ENCODE data around the gene HTR4. TPM values are rescaled to one million over a fixed set of nuclear protein-coding genes. Genes with fewer than 3 reads are reported as not detected.
"Not testable (repeated sequence)": the region's sequence is repeated elsewhere in the genome, so short reads cannot be mapped to it uniquely, and the experiment has no call there.

The HTR4 gene
- polyA plus RNA-seq, 6 donors from 2014 or later, result not detected

DNA sequence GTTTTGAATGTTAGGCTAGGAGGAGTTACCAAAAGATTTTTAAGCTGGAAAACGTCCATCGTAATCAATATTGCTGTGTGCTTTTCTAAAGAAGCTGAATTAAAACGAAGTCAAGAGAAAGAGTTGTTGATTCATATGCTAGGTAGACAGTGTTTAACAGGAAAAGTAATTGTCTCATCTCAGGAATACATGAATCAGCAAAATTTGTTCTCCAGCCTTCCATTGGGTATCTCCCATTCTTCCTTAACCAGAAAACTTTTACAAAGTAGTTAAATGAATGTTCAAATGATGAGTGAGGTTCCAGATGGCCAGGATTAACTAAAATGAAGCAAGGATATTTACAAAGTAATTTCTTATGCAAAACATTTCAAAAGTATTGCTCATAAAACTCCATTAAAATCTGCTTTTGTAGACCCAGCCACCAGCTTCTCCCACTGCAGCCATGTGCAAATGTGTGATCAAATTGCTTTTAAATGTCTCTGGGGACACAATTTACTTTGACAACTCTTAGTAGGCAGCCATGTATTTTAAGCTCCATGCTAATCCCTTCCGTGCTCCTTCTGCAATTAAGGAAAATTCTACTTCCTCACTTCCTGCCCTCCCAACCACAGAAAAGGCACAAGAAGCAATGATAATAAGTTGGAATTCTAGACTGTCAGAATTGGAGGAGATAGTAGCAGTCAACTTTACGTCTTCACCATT lies 121.2 kb downstream of the HTR4 start:
- Mint-ChIP-seq H3K36me3 (peaks cover 10 to 14% of the 10 kb centered on the region in 2 donors), H3K4me3 (no peak overlapping the region), H3K27me3 (peaks cover 15 to 23% (median 16%) of the 10 kb centered on the region in 3 donors), H3K27ac (no peak overlapping the region), H3K9me3 (peaks cover 7 to 31% (median 21%) of the 10 kb centered on the region in 7 donors), H3K4me1 (no peaks in the 10 kb centered on the region)
- no peak for ATAC-seq (ENCODE audit: low read depth in 2 of 2)
- no peak for DNase-seq

DNA sequence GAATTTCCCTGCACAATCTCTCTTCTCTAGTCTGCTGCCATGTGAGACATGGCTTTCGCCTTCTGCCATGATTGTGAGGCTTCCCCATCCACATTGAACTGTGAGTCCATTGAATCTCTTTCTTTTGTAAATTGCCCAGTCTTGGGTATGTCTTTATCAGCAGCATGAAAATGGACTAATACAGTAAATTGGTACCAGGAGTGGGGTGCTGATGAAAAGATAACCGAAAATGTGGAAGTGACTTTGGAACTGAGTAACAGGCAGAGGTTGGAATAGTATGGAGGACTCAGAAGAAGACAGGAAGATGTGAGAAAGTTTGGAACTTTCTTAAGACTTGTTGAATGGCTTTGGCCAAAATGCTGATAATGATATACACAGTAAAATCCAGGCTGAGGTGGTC lies 124.9 kb downstream of the HTR4 start:
- not testable (repeated sequence) for H3K27ac Mint-ChIP-seq; ATAC-seq (ENCODE audit: low read depth in 2 of 2); DNase-seq; H3K4me1 Mint-ChIP-seq
- Mint-ChIP-seq H3K4me3 (peak overlapping the region in 1 of 8 donors; percentile 65), H3K9me3 (peaks cover 8 to 37% (median 19%) of the 10 kb centered on the region in 7 donors), H3K27me3 (peaks cover 0 to 31% (median 5%) of the 10 kb centered on the region in 3 donors), H3K36me3 (peaks cover 10 to 14% of the 10 kb centered on the region in 2 donors)

DNA sequence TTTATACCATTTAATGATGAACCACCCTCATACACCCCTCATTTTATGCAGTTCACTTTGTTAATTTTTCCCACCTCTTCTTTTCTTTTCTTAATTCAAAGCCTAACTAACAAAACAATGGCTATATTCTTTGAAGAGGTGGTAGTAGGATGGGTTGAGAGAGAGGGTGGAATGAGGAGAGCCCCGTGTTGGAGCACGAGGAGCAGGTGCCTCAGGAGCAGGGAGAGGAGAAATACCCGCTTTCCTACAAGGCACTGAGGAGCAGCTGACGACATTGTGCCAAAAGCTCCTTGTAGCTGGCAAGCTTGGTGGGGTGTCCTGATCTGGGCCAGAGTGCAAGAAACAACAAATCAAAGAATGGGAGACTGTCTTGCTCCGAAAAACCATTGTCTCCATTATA lies 129.6 kb downstream of the HTR4 start:
- Mint-ChIP-seq H3K27me3 (peaks cover 0 to 39% (median 20%) of the 10 kb centered on the region in 3 donors), H3K36me3 (peaks cover 5 to 6% of the 10 kb centered on the region in 2 donors), H3K27ac (no peak overlapping the region), H3K4me3 (no peak overlapping the region), H3K4me1 (no peaks in the 10 kb centered on the region), H3K9me3 (peaks cover 6 to 18% (median 12%) of the 10 kb centered on the region in 7 donors)
- DNase-seq, result no peak
- ATAC-seq (ENCODE audit: low read depth in 2 of 2), result no peak

DNA sequence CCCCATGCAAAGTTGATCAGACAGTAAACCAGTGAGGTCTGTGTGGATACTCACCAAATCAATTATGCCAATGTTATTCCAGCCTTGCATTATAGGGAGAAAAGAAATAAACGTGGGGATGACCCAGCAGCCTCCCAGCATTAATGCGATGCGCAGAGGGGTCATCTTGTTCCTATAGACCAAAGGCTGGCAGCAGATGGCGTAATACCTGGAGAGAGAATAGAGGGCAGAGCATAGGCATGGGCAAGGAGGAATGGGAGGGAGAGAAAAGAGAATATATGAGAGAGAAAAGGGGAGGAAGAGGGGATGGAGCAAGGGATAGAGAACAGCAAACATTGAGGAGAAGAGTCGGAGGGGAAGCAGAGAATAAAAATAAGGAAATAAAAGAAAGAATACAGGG lies 131.2 kb downstream of the HTR4 start:
- ATAC-seq (ENCODE audit: low read depth in 2 of 2), result no peak
- Mint-ChIP-seq H3K36me3 (no peaks in the 10 kb centered on the region), H3K27me3 (peaks cover 8 to 30% (median 22%) of the 10 kb centered on the region in 3 donors), H3K4me3 (no peak overlapping the region), H3K27ac (no peak overlapping the region), H3K9me3 (peaks cover 0 to 5% (median 2%) of the 10 kb centered on the region in 7 donors), H3K4me1 (no peaks in the 10 kb centered on the region)
- no peak for DNase-seq

DNA sequence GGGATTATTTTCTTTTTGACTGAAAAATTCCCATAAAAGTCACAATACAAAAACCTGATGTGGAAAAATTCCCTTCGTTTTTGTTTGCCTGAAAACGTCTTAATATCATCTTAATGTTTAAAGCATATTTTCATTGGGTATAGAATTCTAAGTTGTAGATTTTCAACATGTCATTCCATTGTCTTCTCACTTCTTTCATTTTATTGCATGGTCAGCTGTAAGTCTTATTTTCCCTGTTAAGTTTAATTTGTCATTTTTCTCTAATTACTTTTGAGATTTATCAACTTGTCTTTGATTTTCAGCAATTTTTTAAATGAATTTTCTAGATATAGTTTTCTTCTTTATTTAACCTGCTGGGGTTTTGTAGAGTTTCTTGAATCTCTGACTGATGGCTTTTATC lies 138.9 kb downstream of the HTR4 start:
- Mint-ChIP-seq H3K4me3 (no peak overlapping the region), H3K9me3 (peaks cover 3 to 14% (median 5%) of the 10 kb centered on the region in 7 donors), H3K36me3 (no peaks in the 10 kb centered on the region), H3K27me3 (peaks cover 0 to 15% (median 13%) of the 10 kb centered on the region in 3 donors), H3K4me1 (no peaks in the 10 kb centered on the region), H3K27ac (no peak overlapping the region)
- ATAC-seq (ENCODE audit: low read depth in 2 of 2) (no peak), DNase-seq (no peak)

DNA sequence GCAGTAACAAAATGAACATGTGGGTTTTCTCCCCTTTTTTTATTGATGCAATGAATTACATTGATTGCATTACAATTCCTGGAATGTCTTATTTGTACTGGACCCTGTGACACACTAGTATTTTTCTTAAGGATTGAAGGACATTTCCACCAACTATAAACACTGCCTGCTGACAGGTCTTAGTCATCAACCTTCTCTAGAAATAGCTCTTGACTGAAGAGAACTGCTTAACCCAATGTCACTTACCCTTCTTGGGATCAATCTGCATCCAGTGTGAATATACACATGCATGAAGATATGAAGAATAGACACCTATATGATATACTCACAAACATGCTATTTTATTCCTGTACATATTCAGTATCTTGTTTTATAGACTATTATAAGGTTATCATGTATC lies 140.0 kb downstream of the HTR4 start:
- H3K27me3 Mint-ChIP-seq, result peaks cover 0 to 15% (median 13%) of the 10 kb centered on the region in 3 donors
- no peaks in the 10 kb centered on the region for H3K4me1 Mint-ChIP-seq
- ATAC-seq (ENCODE audit: low read depth in 2 of 2) (no peak), DNase-seq (no peak)
- H3K36me3 Mint-ChIP-seq, result no peaks in the 10 kb centered on the region
- no peak overlapping the region for H3K27ac Mint-ChIP-seq
- H3K4me3 Mint-ChIP-seq, result no peak overlapping the region
- H3K9me3 Mint-ChIP-seq, result peaks cover 3 to 14% (median 8%) of the 10 kb centered on the region in 7 donors

DNA sequence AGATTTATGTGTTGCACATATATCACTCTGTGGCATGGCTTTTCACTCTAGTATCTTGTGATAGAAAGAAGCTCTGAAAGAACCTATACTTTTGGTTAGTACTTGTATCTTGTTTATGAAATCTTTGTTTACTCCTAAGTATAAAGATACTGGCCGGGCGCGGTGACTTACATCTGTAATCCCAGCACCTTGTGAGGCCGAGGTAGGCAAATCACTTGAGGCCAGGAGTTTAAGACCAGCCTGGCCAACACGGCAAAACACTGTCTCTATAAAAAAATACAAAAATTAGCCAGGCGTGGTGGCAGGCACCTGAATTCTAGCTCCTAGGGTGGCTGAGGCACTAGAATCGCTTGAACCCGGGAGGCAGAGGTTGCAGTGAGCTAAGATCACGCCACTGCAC lies 141.8 kb downstream of the HTR4 start:
- no peak for DNase-seq
- Mint-ChIP-seq H3K4me1 (no peaks in the 10 kb centered on the region), H3K4me3 (no peak overlapping the region), H3K27ac (no peak overlapping the region), H3K27me3 (peaks cover 0 to 6% (median 5%) of the 10 kb centered on the region in 3 donors), H3K9me3 (peaks cover 0 to 18% (median 9%) of the 10 kb centered on the region in 7 donors), H3K36me3 (no peaks in the 10 kb centered on the region)
- no peak for ATAC-seq (ENCODE audit: low read depth in 2 of 2)

DNA sequence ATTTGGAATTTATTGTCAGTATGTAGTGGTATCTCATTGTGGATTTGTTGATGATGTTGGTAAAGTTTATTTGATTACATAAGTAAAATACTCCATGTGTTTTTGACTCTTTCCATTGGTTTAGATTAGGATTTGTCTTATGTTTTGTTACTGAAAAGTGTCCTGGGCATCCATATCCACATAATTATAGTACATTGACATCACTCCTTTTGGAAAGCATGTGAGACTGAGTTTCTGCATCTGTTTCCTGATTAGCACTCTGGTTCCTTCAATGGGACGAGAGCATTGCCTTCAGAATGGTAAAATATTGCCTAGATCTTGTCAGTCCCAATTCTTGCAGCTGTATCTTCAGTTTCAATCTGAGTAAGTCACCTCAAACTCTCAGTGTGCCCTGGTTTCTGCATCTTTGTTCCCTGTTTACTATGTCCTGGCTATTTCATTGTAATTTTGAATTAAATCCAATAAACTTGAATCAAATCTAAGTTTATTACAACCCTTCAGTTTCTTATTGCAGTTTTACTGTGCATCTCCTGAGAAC lies 142.4 kb downstream of the HTR4 start:
- H3K4me1 Mint-ChIP-seq, result no peaks in the 10 kb centered on the region
- H3K4me3 Mint-ChIP-seq, result no peak overlapping the region
- H3K27ac Mint-ChIP-seq, result no peak overlapping the region
- peaks cover 0 to 14% (median 9%) of the 10 kb centered on the region in 7 donors for H3K9me3 Mint-ChIP-seq
- no peak for ATAC-seq (ENCODE audit: low read depth in 2 of 2)
- DNase-seq, result no peak
- H3K36me3 Mint-ChIP-seq, result no peaks in the 10 kb centered on the region
- H3K27me3 Mint-ChIP-seq, result peaks cover 0 to 1% (median 0%) of the 10 kb centered on the region in 3 donors

DNA sequence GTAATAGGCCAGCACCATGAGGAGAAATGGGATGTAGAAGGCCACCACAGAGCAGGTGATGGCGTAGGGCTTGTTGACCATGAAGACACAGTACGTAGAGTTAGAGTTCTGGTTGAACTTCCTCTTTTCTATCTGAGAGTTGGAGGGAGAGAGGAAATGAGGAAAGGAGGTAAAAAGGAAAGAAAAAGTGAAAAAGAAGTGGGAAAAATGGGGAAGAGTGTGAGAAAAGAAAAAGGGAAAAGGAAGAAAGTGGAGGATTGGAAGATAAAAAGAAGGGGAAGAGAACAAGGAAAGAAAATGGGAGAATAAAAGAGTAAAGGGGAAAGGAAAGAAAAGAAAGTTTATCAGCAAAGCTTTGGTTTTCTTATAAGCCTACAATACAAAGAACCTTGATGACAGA lies 144.4 kb downstream of the HTR4 start:
- Mint-ChIP-seq H3K4me1 (no peaks in the 10 kb centered on the region), H3K9me3 (peaks cover 3 to 15% (median 9%) of the 10 kb centered on the region in 7 donors), H3K27me3 (no peaks in the 10 kb centered on the region), H3K27ac (no peak overlapping the region), H3K36me3 (no peaks in the 10 kb centered on the region), H3K4me3 (no peak overlapping the region)
- DNase-seq (no peak), ATAC-seq (ENCODE audit: low read depth in 2 of 2) (no peak)

DNA sequence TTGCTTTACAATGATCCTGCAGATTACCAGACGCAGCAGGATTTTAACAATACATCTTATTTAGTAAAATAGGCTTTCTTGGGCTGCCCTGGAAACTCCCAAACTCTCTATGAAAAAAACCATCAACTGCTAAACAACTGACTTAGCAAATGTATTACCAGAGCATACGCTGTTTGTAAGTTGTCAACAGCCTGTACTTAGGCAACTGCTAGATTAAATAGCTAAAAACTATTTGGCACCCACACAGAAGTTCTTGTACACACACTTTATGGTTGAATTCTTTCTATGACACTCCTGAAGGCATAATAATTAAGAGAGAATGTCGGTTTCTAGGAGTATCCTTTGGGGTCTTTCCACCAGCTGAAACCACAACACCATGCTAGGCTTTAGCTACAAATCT lies 146.7 kb downstream of the HTR4 start:
- DNase-seq (no peak), ATAC-seq (ENCODE audit: low read depth in 2 of 2) (no peak)
- Mint-ChIP-seq H3K27me3 (peaks cover 0 to 3% (median 0%) of the 10 kb centered on the region in 3 donors), H3K4me1 (no peaks in the 10 kb centered on the region), H3K4me3 (no peak overlapping the region), H3K36me3 (no peaks in the 10 kb centered on the region), H3K9me3 (peaks cover 4 to 15% (median 9%) of the 10 kb centered on the region in 7 donors), H3K27ac (no peak overlapping the region)

DNA sequence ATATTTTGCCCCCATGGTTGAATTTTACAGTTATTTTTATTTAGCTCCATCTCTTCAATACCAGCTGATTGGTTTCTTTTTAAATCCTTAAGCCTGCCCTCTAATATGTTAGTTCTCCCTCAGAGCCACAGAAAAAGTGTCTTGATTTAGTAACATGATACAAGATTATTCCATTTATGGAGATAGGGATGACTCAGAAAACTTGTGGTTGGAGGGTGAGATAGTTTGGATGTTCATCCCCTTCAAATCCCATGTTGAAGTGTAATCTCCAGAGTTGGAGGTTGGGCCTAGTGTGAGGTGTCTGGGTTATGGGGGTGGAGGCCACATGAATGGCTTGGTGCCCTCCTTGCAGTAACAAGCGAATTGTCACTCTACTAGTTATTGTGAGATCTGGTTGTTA lies 154.9 kb downstream of the HTR4 start:
- H3K4me3 Mint-ChIP-seq, result no peak overlapping the region
- no peak for ATAC-seq (ENCODE audit: low read depth in 2 of 2)
- H3K9me3 Mint-ChIP-seq, result peaks cover 0 to 3% (median 0%) of the 10 kb centered on the region in 7 donors
- no peaks in the 10 kb centered on the region for H3K36me3 Mint-ChIP-seq
- no peak for DNase-seq
- no peak overlapping the region for H3K27ac Mint-ChIP-seq
- no peaks in the 10 kb centered on the region for H3K4me1 Mint-ChIP-seq
- H3K27me3 Mint-ChIP-seq, result peaks cover 8 to 22% (median 15%) of the 10 kb centered on the region in 3 donors

DNA sequence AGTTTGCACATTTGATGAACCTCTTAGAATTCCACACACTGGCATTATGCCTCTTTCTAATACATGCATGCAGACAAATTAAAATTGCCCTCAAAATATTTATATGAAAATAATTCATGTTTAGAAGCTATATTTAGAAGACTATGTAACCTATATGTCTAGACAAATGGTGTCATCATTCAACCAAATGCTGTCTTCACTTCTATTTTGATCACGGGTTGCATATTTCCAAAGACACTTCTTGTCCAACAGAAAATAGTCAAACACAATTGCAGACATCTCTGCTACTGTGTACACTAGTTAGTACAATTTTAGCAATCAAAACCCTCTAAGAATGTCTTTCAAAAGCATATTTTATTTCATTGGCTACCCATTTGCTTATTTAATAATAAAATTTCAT lies 156.6 kb downstream of the HTR4 start:
- H3K27me3 Mint-ChIP-seq, result peaks cover 8 to 20% (median 15%) of the 10 kb centered on the region in 3 donors
- no peak overlapping the region for H3K4me3 Mint-ChIP-seq
- no peak overlapping the region for H3K27ac Mint-ChIP-seq
- H3K4me1 Mint-ChIP-seq, result no peaks in the 10 kb centered on the region
- peaks cover 0 to 3% (median 0%) of the 10 kb centered on the region in 7 donors for H3K9me3 Mint-ChIP-seq
- DNase-seq (no peak), ATAC-seq (ENCODE audit: low read depth in 2 of 2) (no peak)
- no peaks in the 10 kb centered on the region for H3K36me3 Mint-ChIP-seq

DNA sequence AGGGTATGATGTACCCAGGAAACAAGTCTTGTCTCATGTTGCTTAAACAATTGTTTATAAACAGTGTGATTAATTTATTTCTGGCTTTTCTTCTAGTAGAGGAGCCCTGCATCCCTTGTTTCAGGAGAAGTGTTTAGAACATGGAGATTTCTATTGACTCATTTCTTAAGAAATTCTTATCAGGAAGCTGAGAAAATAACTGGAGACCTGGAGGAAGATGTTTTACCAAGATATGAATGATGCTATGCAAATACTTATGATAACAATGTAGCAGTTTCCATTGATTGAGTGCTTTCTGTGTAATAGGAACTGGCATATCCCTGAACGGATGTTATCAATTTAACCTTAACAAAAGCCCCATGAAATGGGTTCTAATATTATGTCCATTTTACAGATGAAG lies 162.0 kb downstream of the HTR4 start:
- no peak for DNase-seq
- H3K27ac Mint-ChIP-seq, result no peak overlapping the region
- H3K4me3 Mint-ChIP-seq, result no peak overlapping the region
- peaks cover 15 to 21% (median 18%) of the 10 kb centered on the region in 3 donors for H3K27me3 Mint-ChIP-seq
- no peaks in the 10 kb centered on the region for H3K36me3 Mint-ChIP-seq
- no peak for ATAC-seq (ENCODE audit: low read depth in 2 of 2)
- peaks cover 0 to 2% (median 0%) of the 10 kb centered on the region in 7 donors for H3K9me3 Mint-ChIP-seq
- H3K4me1 Mint-ChIP-seq, result no peaks in the 10 kb centered on the region

DNA sequence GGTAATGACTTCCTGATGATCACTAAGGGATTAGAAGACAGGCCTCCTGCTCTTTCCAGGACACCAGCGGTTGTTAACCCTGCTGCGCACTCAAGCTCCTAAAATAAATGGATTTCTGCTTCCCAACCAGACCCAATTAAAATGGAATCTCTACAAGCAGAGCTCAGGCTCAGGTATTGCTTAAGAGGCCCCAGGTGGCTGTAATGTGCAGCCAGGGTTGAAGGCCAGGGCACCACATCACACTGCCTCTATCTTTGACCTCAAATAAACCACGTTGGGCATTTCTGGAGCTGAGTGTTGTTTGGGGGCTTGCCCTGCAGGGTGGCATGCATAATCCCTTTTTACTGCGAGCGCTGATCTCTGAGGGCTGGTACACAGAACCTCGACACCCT lies 162.5 kb downstream of the HTR4 start:
- Mint-ChIP-seq H3K4me1 (no peaks in the 10 kb centered on the region), H3K27ac (no peak overlapping the region)

More for the DNA sequence above, 162.5 kb downstream of the HTR4 start:
- Mint-ChIP-seq H3K4me3 (no peak overlapping the region), H3K36me3 (no peaks in the 10 kb centered on the region), H3K9me3 (peaks cover 0 to 2% (median 0%) of the 10 kb centered on the region in 7 donors), H3K27me3 (peaks cover 21 to 24% (median 21%) of the 10 kb centered on the region in 3 donors)
- ATAC-seq (ENCODE audit: low read depth in 2 of 2) (no peak), DNase-seq (no peak)
